Activated naive CD4-positive, alpha-beta T cell treated with anti-CD3 and anti-CD28 coated beads, Interleukin-2, amount 10 ng/mL, durations not matched to agents 7 days and 5 days (primary cell): ENCODE results near the gene REN.
A peak's percentile ranks its signal among the peaks of the same experiment; 100 is the strongest.

Experiments used
- CTCF ChIA-PET: fragments of 350-600 bp; sonication (Branson Sonifier 250); formaldehyde crosslinking; loops from one replicate; lab custom pipeline; 2021; ENCODE audit warnings: antibody characterized with exemption; lab: Charles Lee
- DNase-seq: peaks from one replicate; pipeline ENCODE4 v3.0.0-alpha.2; 2020
- H3K27ac Mint-ChIP-seq: one replicate; pipeline ENCODE4 v1.8.0; 2021; ENCODE audit warnings: mild to moderate bottlenecking, moderate library complexity, mixed read lengths
- H3K27me3 Mint-ChIP-seq: one replicate; pipeline ENCODE4 v1.8.0; 2021; ENCODE audit warnings: mild to moderate bottlenecking, mixed read lengths
- H3K36me3 Mint-ChIP-seq: one replicate; pipeline ENCODE4 v1.8.0; 2021; ENCODE audit warnings: mixed read lengths
- H3K4me1 Mint-ChIP-seq: one replicate; pipeline ENCODE4 v1.8.0; 2021; ENCODE audit warnings: mixed read lengths
- H3K4me3 Mint-ChIP-seq: one replicate; pipeline ENCODE4 v1.8.0; 2021; ENCODE audit warnings: mild to moderate bottlenecking, moderate library complexity, mixed read lengths
- H3K9me3 Mint-ChIP-seq: one replicate; pipeline ENCODE4 v1.8.0; 2021; ENCODE audit warnings: mixed read lengths

REN gene

DNA sequence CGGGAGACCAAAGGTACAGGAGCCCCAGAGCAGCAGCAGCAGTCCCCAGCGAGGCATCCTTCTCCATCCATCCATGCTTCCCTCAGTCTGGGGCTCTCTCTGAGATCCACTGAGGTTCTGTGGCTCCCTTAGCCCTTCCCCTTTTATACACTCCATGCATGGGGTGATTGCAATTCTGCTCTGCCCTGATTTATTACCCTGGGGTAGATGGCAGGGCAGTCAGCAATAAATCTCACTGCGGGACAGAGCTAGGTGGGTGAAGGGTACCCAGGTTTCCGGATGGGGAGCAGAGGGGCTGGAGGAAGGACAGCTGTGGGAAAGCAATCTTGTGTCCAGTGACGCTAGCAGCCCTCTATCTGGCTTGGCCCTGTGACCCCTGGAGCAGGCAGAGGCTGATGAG is at the start of gene REN:
Gene REN (minus strand): TSS at position 119 of the 400 bp plus-strand sequence. CDS start 44 bp downstream, at position 75.
- Mint-ChIP-seq H3K4me3 (no peak within 1 kb of the TSS), H3K27me3 (peaks cover 6% of the 10 kb centered on the region), H3K9me3 (peaks cover 31% of the 10 kb centered on the region), H3K36me3 (no peaks in the 10 kb centered on the region), H3K4me1 (no peaks in the 10 kb centered on the region), H3K27ac (no peak within 1 kb of the TSS)
- DNase-seq, result no peak
- CTCF ChIA-PET, result interaction anchor here (0.9 to 9.7 kb wide), 5 partner anchors 40 to 232 kb away, joined by 3 to 88 read pairs (median 4); partner anchors contain the start of gene GOLT1A

DNA sequence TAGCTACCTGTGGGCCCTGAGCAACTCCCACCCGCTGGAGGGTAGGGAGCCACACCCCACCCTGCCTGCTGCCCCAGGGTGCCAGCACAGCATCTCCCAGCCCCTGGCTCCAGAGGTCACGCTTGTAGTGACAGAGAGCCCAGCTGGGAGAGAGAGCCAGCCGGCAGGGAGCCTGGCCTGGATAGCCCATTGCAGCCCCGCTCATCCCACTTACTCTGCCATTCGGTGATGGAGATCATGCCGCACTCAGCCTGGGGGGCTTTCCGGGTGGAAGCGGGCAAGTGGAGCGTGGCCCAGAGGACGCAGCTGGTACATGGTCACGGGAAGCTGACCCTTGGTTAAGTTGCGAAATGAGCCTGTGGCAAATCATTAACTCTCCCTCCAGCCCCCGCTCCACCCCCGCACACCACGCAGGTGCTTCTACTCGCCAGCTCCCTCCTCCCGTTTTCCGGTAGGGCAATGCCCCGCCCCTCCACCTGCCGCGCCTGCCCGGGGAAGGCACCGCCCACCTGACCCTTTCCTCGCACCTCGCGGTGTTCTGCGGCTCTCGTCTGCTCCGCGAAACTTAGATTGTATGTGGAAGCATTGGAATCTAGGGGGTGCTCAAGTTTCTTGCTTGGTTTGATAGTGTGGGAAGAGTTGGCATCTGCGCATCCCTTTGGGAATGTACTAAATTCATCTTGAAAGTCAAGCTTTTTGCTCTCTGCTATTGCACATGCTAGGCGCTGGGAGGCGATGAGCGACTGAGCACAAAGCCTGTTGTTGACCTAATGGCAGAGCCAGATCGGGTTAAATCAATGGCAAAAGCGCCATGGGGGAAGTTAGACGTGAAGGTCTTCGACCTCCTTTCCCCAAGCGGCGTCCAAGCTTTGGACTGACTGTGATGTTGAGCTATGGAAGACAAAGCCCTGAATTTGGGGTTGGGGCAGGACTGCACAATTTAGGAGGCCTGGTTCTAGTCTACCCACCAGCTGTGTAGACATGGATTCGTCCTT is 47.8 kb upstream of the REN start, which contains the start of gene GOLT1A:
Gene GOLT1A (minus strand): TSS at position 321 of the 995 bp plus-strand sequence. CDS start 82 bp downstream, at position 239.
- CTCF ChIA-PET, result interaction anchor here (0.7 to 4.1 kb wide), 9 partner anchors 8 to 289 kb away, joined by 3 to 21 read pairs (median 4); no protein-coding TSS in a partner anchor
- DNase-seq, result peak; percentile 63

DNA sequence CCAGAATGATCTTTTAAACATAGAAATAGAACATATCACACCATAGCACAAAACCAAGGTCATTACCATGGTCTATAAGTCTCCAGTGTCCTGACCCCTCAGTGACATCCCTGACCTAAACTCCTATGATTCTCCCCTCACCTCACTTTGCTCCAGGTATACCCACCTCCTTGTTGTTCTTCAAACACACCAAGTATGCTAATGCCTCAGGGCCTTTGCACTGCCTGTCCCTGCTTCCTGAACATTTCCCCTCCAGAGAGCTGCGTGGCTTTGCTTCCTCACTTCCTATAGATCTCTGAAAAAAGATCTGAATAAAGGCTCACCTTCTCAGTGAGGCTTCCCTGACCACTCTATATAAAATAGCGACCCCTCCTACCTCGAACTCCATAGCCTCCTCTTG is 46.6 kb upstream of the REN start:
- Mint-ChIP-seq H3K27ac (no peak overlapping the region), H3K9me3 (no peaks in the 10 kb centered on the region)

More for the DNA sequence above, 47.8 kb upstream of the REN start, which contains the start of gene GOLT1A:
- Mint-ChIP-seq H3K4me3 (no peak within 1 kb of the TSS), H3K36me3 (no peaks in the 10 kb centered on the region), H3K4me1 (peaks cover 6% of the 10 kb centered on the region), H3K9me3 (no peaks in the 10 kb centered on the region), H3K27me3 (peaks cover 25% of the 10 kb centered on the region), H3K27ac (no peak within 1 kb of the TSS)

GRCh38 chr1:204211046-204211445 is 44.9 kb upstream of the REN start:
- H3K4me3 Mint-ChIP-seq, result no peak overlapping the region
- H3K27me3 Mint-ChIP-seq, result peaks cover 33% of the 10 kb centered on the region
- H3K36me3 Mint-ChIP-seq, result no peaks in the 10 kb centered on the region
- no peak for DNase-seq
- H3K27ac Mint-ChIP-seq, result no peak overlapping the region
- H3K9me3 Mint-ChIP-seq, result no peaks in the 10 kb centered on the region
- H3K4me1 Mint-ChIP-seq, result peaks cover 6% of the 10 kb centered on the region
- CTCF ChIA-PET, result interaction anchor here (0.8 to 1.3 kb wide), 3 partner anchors 12 to 49 kb away, joined by 3 to 4 read pairs (median 3); no protein-coding TSS in a partner anchor

More for the DNA sequence above, 46.6 kb upstream of the REN start:
- peaks cover 6% of the 10 kb centered on the region for H3K4me1 Mint-ChIP-seq
- peaks cover 20% of the 10 kb centered on the region for H3K27me3 Mint-ChIP-seq
- CTCF ChIA-PET, result no interaction called here
- H3K4me3 Mint-ChIP-seq, result no peak overlapping the region
- H3K36me3 Mint-ChIP-seq, result no peaks in the 10 kb centered on the region
- no peak for DNase-seq

DNA sequence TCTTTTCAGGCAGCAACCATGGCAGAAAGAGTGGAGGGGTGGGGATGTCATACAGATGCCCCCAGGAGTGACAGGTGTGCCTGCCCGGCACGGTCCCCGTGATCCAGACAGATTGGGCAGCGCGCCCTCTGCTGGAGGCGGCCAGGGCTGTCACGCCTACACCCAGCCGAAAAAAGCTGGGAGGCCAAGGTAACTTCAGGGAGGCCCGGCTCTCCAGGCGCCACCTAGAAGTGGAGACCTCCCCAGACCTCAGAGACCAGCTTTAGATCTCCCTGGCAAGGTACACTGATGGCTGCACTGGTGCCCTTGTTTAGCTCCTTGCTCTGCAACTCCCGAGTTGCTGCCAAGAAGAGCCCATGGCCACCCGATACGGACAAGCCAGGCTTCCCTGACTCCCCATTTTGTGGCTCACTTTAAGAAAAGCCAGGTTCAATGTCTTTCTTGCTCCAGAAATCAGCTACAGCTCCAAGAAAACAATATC is 41.0 kb upstream of the REN start:
- Mint-ChIP-seq H3K36me3 (no peaks in the 10 kb centered on the region), H3K4me3 (no peak overlapping the region), H3K4me1 (no peaks in the 10 kb centered on the region), H3K27me3 (peaks cover 48% of the 10 kb centered on the region), H3K9me3 (no peaks in the 10 kb centered on the region), H3K27ac (no peak overlapping the region)
- CTCF ChIA-PET, result interaction anchor here (0.6 to 3.9 kb wide), 26 partner anchors 8 to 593 kb away, joined by 3 to 59 read pairs (median 4); partner anchors contain the start of genes GOLT1A and REN
- peak; percentile 75 for DNase-seq

- Mint-ChIP-seq H3K9me3 (no peaks in the 10 kb centered on the region), H3K36me3 (no peaks in the 10 kb centered on the region), H3K27me3 (peaks cover 50% of the 10 kb centered on the region), H3K4me1 (no peaks in the 10 kb centered on the region), H3K4me3 (no peak overlapping the region), H3K27ac (no peak overlapping the region)
- CTCF ChIA-PET, result interaction anchor here (0.7 to 3.9 kb wide), 12 partner anchors 10 to 584 kb away, joined by 3 to 59 read pairs (median 4); partner anchors contain the start of genes GOLT1A and REN
- no peak for DNase-seq
Measured at GRCh38 chr1:204206121-204206520, 40.0 kb upstream of the REN start.

DNA sequence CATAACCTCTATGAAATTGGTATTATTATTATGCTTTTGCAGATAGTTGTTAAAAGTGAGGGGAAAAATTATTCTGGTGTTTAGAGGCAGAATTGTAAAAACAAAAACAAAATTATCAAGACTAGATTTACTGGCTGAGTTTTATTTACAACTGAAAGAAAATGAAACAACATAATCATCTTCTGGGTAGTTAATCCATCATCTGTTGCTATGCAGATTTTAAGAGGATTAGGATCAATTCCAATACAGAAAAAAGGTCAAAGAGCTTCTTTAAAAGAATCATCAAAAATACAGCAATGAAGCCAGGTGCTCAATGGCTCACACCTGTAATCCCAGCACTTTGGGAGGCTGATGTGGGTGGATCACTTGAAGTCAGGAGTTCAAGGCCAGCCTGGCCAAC is 39.3 kb upstream of the REN start:
- Mint-ChIP-seq H3K36me3 (no peaks in the 10 kb centered on the region), H3K27ac (no peak overlapping the region), H3K4me1 (no peaks in the 10 kb centered on the region), H3K9me3 (no peaks in the 10 kb centered on the region), H3K4me3 (no peak overlapping the region), H3K27me3 (peaks cover 50% of the 10 kb centered on the region)
- DNase-seq, result no peak
- CTCF ChIA-PET, result interaction anchor here (1.0 to 3.9 kb wide), 6 partner anchors 10 to 585 kb away, joined by 3 to 59 read pairs (median 4); partner anchors contain the start of genes GOLT1A and REN

DNA sequence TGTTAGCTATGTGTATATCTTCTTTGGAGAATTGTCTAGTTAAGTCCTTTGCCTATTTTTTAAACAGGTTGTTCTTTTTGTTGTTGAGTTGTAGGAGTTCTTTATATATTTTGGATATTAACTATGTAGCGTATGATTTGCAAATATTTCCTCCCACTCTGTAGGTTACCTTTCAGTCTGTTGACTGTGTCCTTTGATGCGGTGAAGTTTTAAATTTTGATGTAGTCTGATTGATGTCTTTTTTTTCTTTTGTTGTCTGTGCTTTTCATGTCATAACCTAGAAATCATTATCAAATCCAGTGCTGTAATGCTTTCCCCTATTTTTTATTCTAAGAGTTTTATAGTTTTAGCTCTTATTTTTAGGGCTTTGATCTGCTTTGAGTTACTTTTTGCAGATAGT is 38.8 kb upstream of the REN start:
- H3K9me3 Mint-ChIP-seq, result no peaks in the 10 kb centered on the region
- no peak overlapping the region for H3K4me3 Mint-ChIP-seq
- CTCF ChIA-PET, result interaction anchor here (3.3 to 3.9 kb wide), 2 partner anchors 11 to 41 kb away, joined by 19 to 59 read pairs; partner anchors contain the start of genes GOLT1A and REN
- no peak overlapping the region for H3K27ac Mint-ChIP-seq
- H3K27me3 Mint-ChIP-seq, result peaks cover 47% of the 10 kb centered on the region
- H3K36me3 Mint-ChIP-seq, result no peaks in the 10 kb centered on the region
- DNase-seq, result no peak
- no peaks in the 10 kb centered on the region for H3K4me1 Mint-ChIP-seq

- H3K27me3 Mint-ChIP-seq, result peaks cover 53% of the 10 kb centered on the region
Measured at GRCh38 chr1:204203206-204203767, 37.1 kb upstream of the REN start.

DNA sequence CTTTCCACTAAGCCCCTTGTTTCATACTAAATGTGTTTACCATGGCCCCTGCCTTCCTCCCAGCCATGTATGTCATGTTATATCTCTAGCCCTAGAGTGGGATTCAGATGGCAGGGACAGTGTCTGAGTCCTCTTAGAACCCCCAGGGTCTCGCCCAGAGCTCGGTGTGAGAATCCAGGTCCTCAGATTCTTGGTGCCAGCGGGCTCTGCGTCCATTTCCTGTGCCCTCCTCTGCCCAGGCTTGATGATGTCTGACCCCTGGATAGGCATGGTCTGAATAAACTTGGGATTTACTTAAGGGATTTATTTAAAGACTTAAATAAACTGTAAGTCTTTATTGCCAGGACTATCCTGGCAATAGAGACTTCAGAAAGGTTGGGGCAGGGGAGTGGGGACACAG is 36.3 kb upstream of the REN start:
- H3K36me3 Mint-ChIP-seq, result no peaks in the 10 kb centered on the region
- H3K9me3 Mint-ChIP-seq, result no peaks in the 10 kb centered on the region
- H3K27me3 Mint-ChIP-seq, result peaks cover 53% of the 10 kb centered on the region
- DNase-seq, result no peak
- CTCF ChIA-PET, result interaction anchor here (1.6 kb wide), 1 partner anchor 40 kb away, joined by 7 read pairs; no protein-coding TSS in a partner anchor
- H3K4me3 Mint-ChIP-seq, result no peak overlapping the region
- H3K4me1 Mint-ChIP-seq, result no peaks in the 10 kb centered on the region
- H3K27ac Mint-ChIP-seq, result no peak overlapping the region

More at GRCh38 chr1:204203206-204203767, 37.1 kb upstream of the REN start:
- no peak for DNase-seq
- CTCF ChIA-PET, result interaction anchor here (1.0 to 1.6 kb wide), 2 partner anchors 40 to 41 kb away, joined by 3 to 7 read pairs; no protein-coding TSS in a partner anchor
- Mint-ChIP-seq H3K4me3 (no peak overlapping the region), H3K4me1 (no peaks in the 10 kb centered on the region), H3K27ac (no peak overlapping the region), H3K36me3 (no peaks in the 10 kb centered on the region), H3K9me3 (no peaks in the 10 kb centered on the region)

DNA sequence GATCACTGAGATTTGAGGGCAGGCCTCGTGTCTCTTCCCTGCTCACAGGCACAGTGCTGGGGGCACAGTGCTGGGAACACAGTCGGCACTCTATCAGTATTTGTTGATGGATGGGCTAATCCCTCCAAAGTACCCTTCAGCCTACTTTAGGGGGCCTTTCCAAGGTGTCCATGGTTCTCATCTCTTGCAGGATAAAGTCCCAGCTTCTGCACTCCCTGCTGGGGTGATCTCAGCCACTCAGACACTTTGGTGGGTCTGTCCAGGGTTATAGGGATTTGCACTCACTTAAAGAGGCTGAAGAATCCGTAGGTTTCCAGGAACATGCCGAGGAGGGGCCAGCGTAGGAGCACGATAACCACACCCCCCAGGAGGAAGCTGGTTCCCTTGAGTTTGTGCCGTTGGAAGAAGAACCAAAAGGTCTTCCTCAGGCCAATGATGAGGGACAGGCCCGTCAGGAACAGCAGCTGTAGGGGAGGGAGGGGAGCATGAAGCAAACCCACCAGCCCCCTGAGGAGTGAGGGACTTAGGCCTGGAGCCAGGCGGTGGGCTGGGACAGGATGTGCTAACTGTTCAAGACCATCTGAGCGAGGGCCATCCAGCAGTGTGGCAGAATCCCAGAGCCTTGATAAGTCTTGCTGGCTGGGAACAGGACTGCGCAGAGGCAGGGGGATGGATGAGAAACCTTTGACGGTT is 35.4 kb upstream of the REN start:
- DNase-seq, result peak; percentile 1
- Mint-ChIP-seq H3K9me3 (no peaks in the 10 kb centered on the region), H3K27ac (no peak overlapping the region), H3K4me1 (no peaks in the 10 kb centered on the region), H3K4me3 (no peak overlapping the region), H3K27me3 (peaks cover 43% of the 10 kb centered on the region), H3K36me3 (no peaks in the 10 kb centered on the region)
- CTCF ChIA-PET, result interaction anchor here (1.0 kb wide), 1 partner anchor 13 kb away, joined by 3 read pairs; the partner anchor contains the start of gene GOLT1A

GRCh38 chr1:204199579-204199978 is 33.4 kb upstream of the REN start:
- DNase-seq, result no peak
- CTCF ChIA-PET, result interaction anchor here (0.8 to 1.8 kb wide), 3 partner anchors 8 to 141 kb away, joined by 3 to 11 read pairs (median 6); no protein-coding TSS in a partner anchor
- no peaks in the 10 kb centered on the region for H3K36me3 Mint-ChIP-seq
- no peak overlapping the region for H3K4me3 Mint-ChIP-seq
- no peaks in the 10 kb centered on the region for H3K4me1 Mint-ChIP-seq
- H3K9me3 Mint-ChIP-seq, result peaks cover 5% of the 10 kb centered on the region
- no peak overlapping the region for H3K27ac Mint-ChIP-seq
- H3K27me3 Mint-ChIP-seq, result peaks cover 29% of the 10 kb centered on the region
